Stomach (tissue), 19 donors: ENCODE data around the gene KRTAP5-10. TPM values are rescaled to one million over a fixed set of nuclear protein-coding genes. Genes with fewer than 3 reads are reported as not detected.
A peak's percentile ranks its signal among the peaks of the same experiment; 100 is the strongest.

ENCODE experiments used
- DNase-seq, 2 donors: peaks; one replicate each; pipeline versions ENCODE4 v3.0.0 to v3.0.0-alpha.2; 2013 to 2019
- H3K27ac ChIP-seq, 5 donors: fragments of 200-600 bp in 4 of 5; sonication (generic) in 4 of 5; one replicate each; pipeline ENCODE4 v1.5.1; 2013 to 2019; ENCODE audit warnings: mild to moderate bottlenecking in 1 of 5, moderate library complexity in 1 of 5
- H3K27me3 ChIP-seq, 3 donors: fragments of 200-600 bp; sonication (generic); one replicate each; pipeline ENCODE4 v1.5.1; 2017 to 2019; ENCODE audit warnings: mixed run types in 1 of 3
- H3K36me3 ChIP-seq, 4 donors: fragments of 200-600 bp; sonication (generic); 1 replicate in 3 of 4; 2 replicates in 1 of 4; pipeline ENCODE4 v1.5.1; 2016 to 2019
- H3K4me1 ChIP-seq, 4 donors: fragments of 200-600 bp; sonication (generic); one replicate each; pipeline ENCODE4 v1.5.1; 2016 to 2019
- H3K4me3 ChIP-seq, 4 donors: fragments of 200-600 bp; sonication (generic) in 3 of 4; one replicate each; pipeline ENCODE4 v1.5.1; 2016 to 2019; ENCODE audit warnings: mild to moderate bottlenecking in 1 of 4
- H3K9me3 ChIP-seq, 4 donors: fragments of 200-600 bp; sonication (generic); one replicate each; pipeline ENCODE4 v1.5.1; 2016 to 2019
- CTCF ChIP-seq, 7 experiments: fragments of 450-650 bp in 4 of 7; fragments of 200-600 bp in 3 of 7; sonication (generic) in 3 of 7; IDR thresholded peaks; one replicate each; pipeline ENCODE4 v1.5.1; 2016 to 2019; ENCODE audit warnings: antibody characterized with exemption in 7 of 7, control low read depth in 2 of 7, mild to moderate bottlenecking in 1 of 7
- EP300 ChIP-seq: sonication (generic); formaldehyde crosslinking; IDR thresholded peaks from one replicate; pipeline ENCODE4 v1.6.1; 2017; ENCODE audit warnings: antibody characterized with exemption
- POLR2A ChIP-seq, 4 donors: fragments of 450-650 bp; IDR thresholded peaks; one replicate each; pipeline ENCODE4 v1.6.1; 2016; ENCODE audit warnings: antibody characterized with exemption in 4 of 4, control low read depth in 2 of 4, mild to moderate bottlenecking in 1 of 4, moderate library complexity in 1 of 4
- POLR2AphosphoS5 ChIP-seq, 3 donors: sonication (generic); formaldehyde crosslinking; IDR thresholded peaks; one replicate each; pipeline ENCODE4 v1.6.1; 2016; ENCODE audit warnings: antibody characterized with exemption in 3 of 3
- WGBS, 5 donors: extraction: QIAGEN DNeasy Blood & Tissue Kit in 3 of 5; methylation state at CpG; one replicate each; pipeline versions ENCODE4 v1.1.5 to v1.1.7; 2013 to 2018; 5-methylcytosine and 5-hydroxymethylcytosine counted together
- intact Hi-C: fragments of 100-400 bp; cut with DNase I; formaldehyde crosslinking; loops from one replicate; pipeline ENCODE4 v1.15.1; 2023; ENCODE audit warnings: low total_unique reads
- long read RNA-seq, 10 donors: transcript quantifications; one replicate each; lab custom pipeline, GENCODE V29; 2026
- polyA plus RNA-seq, 3 donors: library from polyadenylated mRNA; stranded (reverse); fragments of 200-250 nt; gene quantifications; one replicate each; pipeline ENCODE4 v1.2.3, GENCODE V29; 2013
- total RNA-seq, 5 donors: library from RNA; depleted of rRNA; stranded (reverse); fragments of >200 nt; gene quantifications; one replicate each; pipeline versions ENCODE4 v1.1.0 to v1.2.3, GENCODE V29; 2014 to 2016
- donor health status: healthy with polysubstance abuse.
- donor health status: Bipolar disorder and iron deficiency.
- donor health status: healthy.

KRTAP5-10 gene, protein sequence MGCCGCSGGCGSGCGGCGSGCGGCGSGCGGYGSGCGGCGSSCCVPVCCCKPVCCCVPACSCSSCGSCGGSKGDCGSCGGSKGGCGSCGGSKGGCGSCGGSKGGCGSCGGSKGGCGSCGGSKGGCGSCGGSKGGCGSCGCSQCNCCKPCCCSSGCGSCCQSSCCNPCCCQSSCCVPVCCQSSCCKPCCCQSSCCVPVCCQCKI
- total RNA-seq (not detected), polyA plus RNA-seq (not detected)
- long read RNA-seq, donor 1: 0 reads
- long read RNA-seq, donor 2: 0 reads
- long read RNA-seq, donor 3: 0 reads
- long read RNA-seq, donor 4: 0 reads
- long read RNA-seq, donor 5: 0 reads
- long read RNA-seq, donor 6: 0 reads
- long read RNA-seq, donor 7: 0 reads
- long read RNA-seq, donor 8: 0 reads
- long read RNA-seq, donor 9: 0 reads
- long read RNA-seq, donor 10: 0 reads

GRCh38 chr11:71565263-71565662, at the start of gene KRTAP5-10:
TSS of gene KRTAP5-10 (plus strand) at chr11:71565563. CDS start at chr11:71565588, 25 bp downstream.
- TF ChIP-seq CTCF (IDR thresholded peaks at IDR 0.05): no peak
- no peak for TF ChIP-seq POLR2A (IDR thresholded peaks at IDR 0.05)
- TF ChIP-seq POLR2AphosphoS5 (IDR thresholded peaks at IDR 0.05): no peak
- no peak for TF ChIP-seq EP300

GRCh38 chr11:71518506-71519471, 46.6 kb upstream of the KRTAP5-10 start:
- TF ChIP-seq EP300 (no peak), POLR2AphosphoS5 (IDR thresholded peaks at IDR 0.05) (no peak), CTCF (IDR thresholded peaks at IDR 0.05) (no peak), POLR2A (IDR thresholded peaks at IDR 0.05) (no peak)
- H3K9me3 ChIP-seq: no peaks in the 10 kb centered on the region
- H3K36me3 ChIP-seq: no peaks in the 10 kb centered on the region
- intact Hi-C loops: no loop called here
- no peaks in the 10 kb centered on the region for H3K27me3 ChIP-seq
- no peak overlapping the region for H3K27ac ChIP-seq
- WGBS, 5 donors: 93 to 95% (median 93%) methylated on average over 35 to 55 of the region's 55 CpGs
- DNase-seq: peak in 1 of 2 donors; percentile 20
- no peak overlapping the region for H3K4me3 ChIP-seq
- H3K4me1 ChIP-seq: no peaks in the 10 kb centered on the region

More at GRCh38 chr11:71565263-71565662, at the start of gene KRTAP5-10:
- Histone ChIP-seq H3K4me3 (no peak within 1 kb of the TSS), H3K9me3 (no peaks in the 10 kb centered on the region), H3K27ac (no peak within 1 kb of the TSS), H3K4me1 (peaks cover 0 to 6% (median 0%) of the 10 kb centered on the region in 4 donors), H3K36me3 (no peaks in the 10 kb centered on the region), H3K27me3 (peaks cover 0 to 38% (median 0%) of the 10 kb centered on the region in 3 donors)
- DNase-seq: no peak
- WGBS, 5 donors: 27 to 59% (median 45%) methylated on average over 2 to 5 of the region's 5 CpGs
- intact Hi-C loops: no loop called here

DNA sequence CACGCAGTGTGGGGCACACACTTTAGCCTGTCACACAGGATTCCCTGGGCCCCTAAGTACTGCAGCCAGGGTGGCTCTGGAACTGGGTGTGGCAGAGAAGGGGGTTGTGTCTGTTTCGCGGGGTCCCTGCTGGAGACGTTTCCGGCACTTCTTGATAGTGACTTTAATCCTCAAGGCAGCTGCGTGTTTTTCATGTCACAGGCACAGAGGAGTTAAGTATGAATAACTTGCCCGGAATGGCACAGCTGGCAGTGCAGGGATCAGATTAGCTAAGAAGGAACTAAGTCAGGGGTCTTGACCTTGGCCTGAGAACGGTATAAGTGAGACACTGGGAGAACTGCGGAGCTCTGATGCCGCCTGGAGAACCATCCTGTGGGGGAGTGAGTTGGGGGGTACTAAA, 45.8 kb upstream of the KRTAP5-10 start:
- WGBS, 5 donors: 65 to 75% (median 72%) methylated on average over 10 of the region's 10 CpGs

More for the DNA sequence above, 45.8 kb upstream of the KRTAP5-10 start:
- Histone ChIP-seq H3K27me3 (no peaks in the 10 kb centered on the region), H3K4me3 (no peak overlapping the region), H3K27ac (no peak overlapping the region), H3K9me3 (no peaks in the 10 kb centered on the region), H3K36me3 (no peaks in the 10 kb centered on the region), H3K4me1 (no peaks in the 10 kb centered on the region)
- intact Hi-C loops: no loop called here
- TF ChIP-seq POLR2A (IDR thresholded peaks at IDR 0.05) (no peak), EP300 (no peak), POLR2AphosphoS5 (IDR thresholded peaks at IDR 0.05) (no peak), CTCF (IDR thresholded peaks at IDR 0.05) (no peak)
- DNase-seq: peak in 1 of 2 donors; percentile 20
